T-helper 2 cell treated with Interferon-gamma antibody and Interleukin-4, amounts not matched to agents 5 μg/mL and 100 μg/mL, for 36 hours (primary cell): ENCODE results near the gene UQCC5.

Experiments used
- DNase-seq: peaks from one replicate; pipeline ENCODE4 v3.0.0; 2021; ENCODE audit warnings: low spot score
- H3K27ac Mint-ChIP-seq: one replicate; pipeline ENCODE4 v1.8.0; 2021; ENCODE audit warnings: mild to moderate bottlenecking, mixed read lengths
- H3K27me3 Mint-ChIP-seq: one replicate; pipeline ENCODE4 v1.8.0; 2021; ENCODE audit warnings: low read depth, mixed read lengths
- H3K36me3 Mint-ChIP-seq: one replicate; pipeline ENCODE4 v1.8.0; 2021; ENCODE audit warnings: low read depth, mixed read lengths
- H3K4me1 Mint-ChIP-seq: one replicate; pipeline ENCODE4 v1.8.0; 2021; ENCODE audit warnings: low read depth, mixed read lengths
- H3K4me3 Mint-ChIP-seq: one replicate; pipeline ENCODE4 v1.8.0; 2022; ENCODE audit warnings: mild to moderate bottlenecking, moderate library complexity, mixed read lengths
- H3K9me3 Mint-ChIP-seq: one replicate; pipeline ENCODE4 v1.8.0; 2021; ENCODE audit warnings: mixed read lengths

UQCC5 gene

GRCh38 chr3:52513281-52513680, 23.1 kb upstream of the UQCC5 start:
- H3K4me3 Mint-ChIP-seq = no peak overlapping the region
- H3K27me3 Mint-ChIP-seq = no peaks in the 10 kb centered on the region
- no peaks in the 10 kb centered on the region for H3K9me3 Mint-ChIP-seq
- H3K36me3 Mint-ChIP-seq = no peaks in the 10 kb centered on the region
- DNase-seq = no peak
- H3K4me1 Mint-ChIP-seq = no peaks in the 10 kb centered on the region
- no peak overlapping the region for H3K27ac Mint-ChIP-seq

GRCh38 chr3:52514576-52514975, 21.8 kb upstream of the UQCC5 start:
- Mint-ChIP-seq H3K36me3 (no peaks in the 10 kb centered on the region), H3K27me3 (no peaks in the 10 kb centered on the region), H3K27ac (no peak overlapping the region), H3K9me3 (no peaks in the 10 kb centered on the region), H3K4me1 (no peaks in the 10 kb centered on the region), H3K4me3 (no peak overlapping the region)
- DNase-seq = no peak

- Mint-ChIP-seq H3K4me1 (no peaks in the 10 kb centered on the region), H3K36me3 (no peaks in the 10 kb centered on the region), H3K27me3 (no peaks in the 10 kb centered on the region), H3K27ac (no peak overlapping the region), H3K4me3 (no peak overlapping the region), H3K9me3 (no peaks in the 10 kb centered on the region)
- DNase-seq = no peak
Measured at GRCh38 chr3:52515192-52515591, 21.2 kb upstream of the UQCC5 start.

GRCh38 chr3:52516509-52517195, 19.8 kb upstream of the UQCC5 start:
- Mint-ChIP-seq H3K4me3 (no peak overlapping the region), H3K27ac (no peak overlapping the region), H3K9me3 (no peaks in the 10 kb centered on the region), H3K36me3 (no peaks in the 10 kb centered on the region), H3K27me3 (no peaks in the 10 kb centered on the region), H3K4me1 (no peaks in the 10 kb centered on the region)
- DNase-seq = no peak

GRCh38 chr3:52517796-52518722, 18.3 kb upstream of the UQCC5 start:
- no peak for DNase-seq
- H3K9me3 Mint-ChIP-seq = no peaks in the 10 kb centered on the region
- no peak overlapping the region for H3K27ac Mint-ChIP-seq
- no peaks in the 10 kb centered on the region for H3K36me3 Mint-ChIP-seq
- no peaks in the 10 kb centered on the region for H3K27me3 Mint-ChIP-seq
- H3K4me1 Mint-ChIP-seq = no peaks in the 10 kb centered on the region
- no peak overlapping the region for H3K4me3 Mint-ChIP-seq

GRCh38 chr3:52518723-52519444, 17.5 kb upstream of the UQCC5 start:
- H3K9me3 Mint-ChIP-seq = no peaks in the 10 kb centered on the region
- H3K36me3 Mint-ChIP-seq = no peaks in the 10 kb centered on the region
- no peaks in the 10 kb centered on the region for H3K4me1 Mint-ChIP-seq
- no peak for DNase-seq
- no peak overlapping the region for H3K27ac Mint-ChIP-seq
- no peaks in the 10 kb centered on the region for H3K27me3 Mint-ChIP-seq
- no peak overlapping the region for H3K4me3 Mint-ChIP-seq

- H3K4me1 Mint-ChIP-seq = no peaks in the 10 kb centered on the region
- no peaks in the 10 kb centered on the region for H3K9me3 Mint-ChIP-seq
- DNase-seq = no peak
- H3K27me3 Mint-ChIP-seq = no peaks in the 10 kb centered on the region
- H3K27ac Mint-ChIP-seq = no peak overlapping the region
- no peaks in the 10 kb centered on the region for H3K36me3 Mint-ChIP-seq
- H3K4me3 Mint-ChIP-seq = no peak overlapping the region
Measured at GRCh38 chr3:52519445-52520140, 16.8 kb upstream of the UQCC5 start.

GRCh38 chr3:52520141-52520667, 16.2 kb upstream of the UQCC5 start:
- Mint-ChIP-seq H3K9me3 (no peaks in the 10 kb centered on the region), H3K27ac (no peak overlapping the region), H3K4me1 (no peaks in the 10 kb centered on the region), H3K4me3 (no peak overlapping the region), H3K36me3 (no peaks in the 10 kb centered on the region), H3K27me3 (no peaks in the 10 kb centered on the region)
- no peak for DNase-seq

GRCh38 chr3:52520716-52521487, 15.5 kb upstream of the UQCC5 start:
- Mint-ChIP-seq H3K4me1 (no peaks in the 10 kb centered on the region), H3K27ac (no peak overlapping the region), H3K27me3 (no peaks in the 10 kb centered on the region), H3K4me3 (no peak overlapping the region), H3K36me3 (no peaks in the 10 kb centered on the region), H3K9me3 (no peaks in the 10 kb centered on the region)
- DNase-seq = no peak

GRCh38 chr3:52521488-52521824, 14.9 kb upstream of the UQCC5 start:
- Mint-ChIP-seq H3K9me3 (no peaks in the 10 kb centered on the region), H3K36me3 (no peaks in the 10 kb centered on the region), H3K4me1 (no peaks in the 10 kb centered on the region), H3K4me3 (no peak overlapping the region), H3K27me3 (no peaks in the 10 kb centered on the region), H3K27ac (no peak overlapping the region)
- DNase-seq = no peak

GRCh38 chr3:52521881-52522650, 14.3 kb upstream of the UQCC5 start:
- Mint-ChIP-seq H3K4me1 (no peaks in the 10 kb centered on the region), H3K36me3 (no peaks in the 10 kb centered on the region), H3K4me3 (no peak overlapping the region), H3K9me3 (no peaks in the 10 kb centered on the region), H3K27me3 (no peaks in the 10 kb centered on the region), H3K27ac (no peak overlapping the region)
- DNase-seq = no peak

GRCh38 chr3:52522651-52523251, 13.7 kb upstream of the UQCC5 start:
- H3K27ac Mint-ChIP-seq = no peak overlapping the region
- DNase-seq = no peak
- no peaks in the 10 kb centered on the region for H3K36me3 Mint-ChIP-seq
- no peak overlapping the region for H3K4me3 Mint-ChIP-seq
- H3K27me3 Mint-ChIP-seq = no peaks in the 10 kb centered on the region
- H3K9me3 Mint-ChIP-seq = no peaks in the 10 kb centered on the region
- H3K4me1 Mint-ChIP-seq = no peaks in the 10 kb centered on the region
